Neural progenitor cell (in vitro differentiated cells): Measurements from ENCODE around the gene ACTL7A.

Source experiments
- CTCF ChIP-seq: fragments of 200-600 bp; sonication (generic); IDR thresholded peaks from 2 replicates; pipeline ENCODE4 v1.5.1; 2017; ENCODE audit warnings: antibody characterized with exemption, mild to moderate bottlenecking
- EZH2 ChIP-seq: fragments of 200-600 bp; sonication (generic); IDR thresholded peaks from 2 replicates; pipeline ENCODE4 v1.6.1; 2017; ENCODE audit warnings: antibody characterized with exemption, mild to moderate bottlenecking, moderate library complexity

GRCh38 chr9:108861464-108861863 is 602 bp upstream of the ACTL7A start:
- TF ChIP-seq CTCF: no peak
- TF ChIP-seq EZH2: no peak
